NCI-H146 treated with DMSO at 0.1 percent for 48 hours (cell line): ENCODE data around the gene CALD1.
"Not testable (repeated sequence)": the region's sequence is repeated elsewhere in the genome, so short reads cannot be mapped to it uniquely, and the experiment has no call there.

Experiments used
- DNase-seq: peaks from one replicate; lab custom pipeline; 2025; ENCODE audit not compliant: unreplicated experiment; lab: John Stamatoyannopoulos, UW

CALD1 gene

DNA sequence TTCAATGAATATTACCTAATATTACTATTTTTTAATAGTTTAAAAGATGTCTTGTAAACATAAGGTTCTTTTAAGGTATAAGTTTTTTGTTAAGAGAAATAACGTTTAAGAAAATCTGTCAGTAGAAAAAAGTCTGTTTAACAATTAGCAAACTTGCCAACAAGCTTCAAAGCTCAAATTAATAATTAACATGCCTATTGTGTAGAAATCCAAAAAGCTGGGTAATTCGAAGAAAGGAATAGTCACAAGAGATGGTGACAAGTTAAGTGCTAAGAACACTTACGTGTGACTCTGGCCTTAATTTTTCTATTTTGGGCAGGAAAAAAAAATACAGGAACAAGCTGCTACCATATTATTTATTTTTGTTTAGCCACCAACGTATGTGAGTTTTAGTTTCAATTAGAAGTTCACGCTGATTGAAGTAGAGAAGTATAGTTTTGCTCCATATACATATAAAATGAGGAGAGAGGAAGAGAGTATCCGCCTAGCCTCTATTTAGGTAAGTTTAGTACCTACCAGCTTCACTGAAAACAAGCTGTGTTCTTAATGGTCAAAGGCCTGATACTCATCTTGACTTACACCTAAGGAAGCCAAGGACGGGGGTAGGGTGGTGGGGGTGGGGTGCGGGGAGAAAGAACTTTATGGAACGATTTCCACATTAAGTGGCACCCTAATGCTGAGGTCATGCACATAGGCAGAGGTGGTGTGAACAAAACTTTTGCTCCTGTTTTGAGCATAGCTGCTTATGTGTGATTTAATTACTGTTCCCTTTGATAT, 163.4 kb downstream of the CALD1 start:
- no peak for DNase-seq

- peak; percentile 1 for DNase-seq
Measured at GRCh38 chr7:134943785-134944400, 164.5 kb downstream of the CALD1 start.

- DNase-seq = no peak
Measured at GRCh38 chr7:134945691-134946090, 166.3 kb downstream of the CALD1 start.

DNA sequence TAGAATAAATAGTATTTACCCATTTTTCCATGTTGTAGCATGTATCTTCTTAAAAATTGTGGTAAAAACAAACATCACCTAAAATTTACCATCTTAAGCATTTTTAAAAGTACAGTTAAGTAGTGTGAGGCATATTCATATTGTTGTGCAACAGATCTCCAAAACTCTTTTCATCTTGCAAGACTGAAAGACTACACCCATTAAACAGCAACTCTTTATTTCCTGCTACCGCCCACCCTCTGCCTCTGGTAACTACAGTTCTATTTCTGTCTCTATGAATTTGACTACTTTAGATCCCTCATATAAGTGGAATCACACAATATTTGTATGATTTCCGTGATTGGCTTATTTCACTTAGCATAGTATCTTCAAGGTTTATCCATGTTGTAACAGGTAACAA, 166.8 kb downstream of the CALD1 start:
- no peak for DNase-seq

GRCh38 chr7:134947329-134947728, 167.9 kb downstream of the CALD1 start:
- DNase-seq = no peak

GRCh38 chr7:134947831-134948230, 168.4 kb downstream of the CALD1 start:
- DNase-seq = no peak

GRCh38 chr7:134948246-134948645, 168.8 kb downstream of the CALD1 start:
- no peak for DNase-seq

GRCh38 chr7:134948736-134949135, 169.3 kb downstream of the CALD1 start:
- DNase-seq = no peak

DNA sequence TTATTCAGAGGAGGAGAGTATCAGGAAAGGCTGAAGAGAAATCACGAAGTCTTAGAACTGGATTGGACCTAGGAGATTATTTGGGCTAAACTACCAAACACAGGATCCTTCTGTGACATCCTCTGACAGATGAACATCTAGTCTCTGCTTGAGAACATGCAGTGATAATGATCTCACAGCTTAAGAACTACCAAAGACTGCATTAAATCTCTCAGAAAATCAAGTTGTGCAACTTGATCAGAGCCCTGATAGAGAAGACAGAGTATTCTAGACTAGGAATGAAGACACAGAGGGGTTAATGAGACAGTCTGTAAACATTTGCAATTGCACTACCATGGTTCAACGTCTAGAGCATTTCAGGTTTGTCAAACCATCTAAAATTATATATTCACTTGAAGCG, 169.7 kb downstream of the CALD1 start:
- DNase-seq = no peak

GRCh38 chr7:134954197-134955082, 175.0 kb downstream of the CALD1 start:
- DNase-seq = no peak

DNA sequence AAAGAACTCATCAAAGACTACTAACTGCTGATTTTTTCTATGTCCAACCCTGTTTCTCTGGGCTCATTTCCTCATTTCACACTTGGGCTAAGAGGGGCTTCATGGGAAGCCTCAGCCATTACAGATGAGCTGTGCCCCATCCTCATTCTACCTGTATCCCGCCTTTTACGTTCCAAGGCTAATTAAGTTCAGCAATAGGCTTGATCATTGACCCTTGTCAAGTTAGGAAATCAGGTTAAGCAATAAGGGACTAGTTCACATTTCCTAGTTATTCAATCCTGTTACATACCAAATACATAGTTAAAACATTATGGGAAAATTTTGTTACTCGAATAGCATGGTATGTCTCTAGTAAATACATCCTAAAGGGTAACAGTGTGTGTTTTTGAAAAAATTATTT, 177.6 kb downstream of the CALD1 start:
- DNase-seq = no peak

DNA sequence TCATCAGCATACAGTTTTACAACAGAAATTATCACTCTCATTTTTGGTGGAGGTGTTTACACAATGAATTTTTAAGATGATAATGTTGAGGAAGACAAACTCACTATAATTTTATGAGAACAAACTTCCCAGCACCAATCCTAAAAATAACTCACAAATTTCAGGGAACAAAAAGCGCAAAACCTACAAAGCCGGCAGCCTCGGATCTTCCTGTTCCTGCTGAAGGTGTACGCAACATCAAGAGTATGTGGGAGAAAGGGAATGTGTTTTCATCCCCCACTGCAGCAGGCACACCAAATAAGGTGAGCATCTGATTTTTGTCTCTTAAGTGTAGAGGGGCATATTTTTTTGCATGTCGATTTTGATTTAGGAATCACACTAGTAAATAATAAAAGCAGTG, 180.4 kb downstream of the CALD1 start:
- DNase-seq = no peak

DNA sequence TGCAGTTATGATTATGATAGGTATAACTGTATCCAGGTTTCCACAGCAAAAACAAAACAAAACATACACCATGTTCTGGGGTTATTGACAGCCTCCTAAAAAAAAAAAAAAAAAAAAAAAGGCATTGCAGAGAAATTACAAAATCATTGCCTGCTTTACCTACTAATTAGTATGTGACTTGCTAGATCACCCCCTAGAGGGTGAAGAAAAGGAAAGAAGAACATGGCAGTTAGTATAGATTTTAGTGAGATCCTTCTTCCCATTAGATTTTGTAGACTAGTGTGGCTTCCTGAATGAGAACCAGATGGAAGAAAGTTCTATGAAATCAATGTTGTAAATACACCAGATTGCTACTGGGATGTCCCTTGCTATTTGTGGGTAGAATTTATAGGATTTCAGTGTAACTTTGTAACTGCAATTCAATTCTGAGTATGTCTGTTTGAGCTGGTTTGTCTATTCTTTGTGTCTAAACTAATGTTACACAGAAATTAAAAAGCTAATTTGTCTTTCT, 182.9 kb downstream of the CALD1 start:
- no peak for DNase-seq

GRCh38 chr7:134963036-134963435, 183.6 kb downstream of the CALD1 start:
- DNase-seq = no peak

- DNase-seq = no peak
Measured at GRCh38 chr7:134966691-134967090, 187.3 kb downstream of the CALD1 start.

DNA sequence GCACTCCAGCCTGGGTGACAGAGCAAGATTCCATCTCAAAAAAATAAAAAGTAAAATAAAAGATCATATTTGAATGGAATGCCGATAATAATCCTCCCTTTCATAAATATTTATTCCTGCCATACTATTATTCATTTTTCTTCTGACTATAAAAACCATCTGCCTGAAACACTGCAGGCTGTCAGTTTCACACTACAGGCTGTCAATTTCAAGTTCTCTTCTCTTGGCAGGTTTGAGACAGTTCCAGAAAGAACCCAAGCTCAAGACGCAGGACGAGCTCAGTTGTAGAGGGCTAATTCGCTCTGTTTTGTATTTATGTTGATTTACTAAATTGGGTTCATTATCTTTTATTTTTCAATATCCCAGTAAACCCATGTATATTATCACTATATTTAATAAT, 188.7 kb downstream of the CALD1 start:
- no peak for DNase-seq

- DNase-seq = not testable (repeated sequence)
Measured at GRCh38 chr7:134981645-134982044, 202.2 kb downstream of the CALD1 start.

DNA sequence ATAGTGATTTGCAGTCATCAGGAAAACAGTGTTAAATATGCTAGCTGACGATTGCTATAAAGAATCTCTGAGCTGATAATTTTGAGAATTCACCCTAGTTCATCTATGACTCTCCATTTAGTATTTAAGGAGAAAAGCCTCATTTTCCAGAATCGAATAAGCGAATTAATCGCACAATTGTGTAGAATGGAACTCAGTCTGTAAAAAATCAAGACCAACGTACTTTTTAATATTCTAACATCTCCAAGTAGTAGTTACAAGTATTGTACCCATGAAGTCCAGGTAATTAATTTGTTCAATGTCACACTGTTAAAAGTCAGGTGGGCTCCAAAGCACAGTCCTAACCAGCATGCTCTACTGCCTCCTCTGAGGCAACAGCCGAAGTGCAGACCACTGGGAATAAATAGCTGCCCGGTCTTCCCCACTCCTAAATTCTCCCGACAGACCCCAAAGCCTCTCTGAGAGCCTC, 206.5 kb downstream of the CALD1 start:
- DNase-seq = no peak

DNA sequence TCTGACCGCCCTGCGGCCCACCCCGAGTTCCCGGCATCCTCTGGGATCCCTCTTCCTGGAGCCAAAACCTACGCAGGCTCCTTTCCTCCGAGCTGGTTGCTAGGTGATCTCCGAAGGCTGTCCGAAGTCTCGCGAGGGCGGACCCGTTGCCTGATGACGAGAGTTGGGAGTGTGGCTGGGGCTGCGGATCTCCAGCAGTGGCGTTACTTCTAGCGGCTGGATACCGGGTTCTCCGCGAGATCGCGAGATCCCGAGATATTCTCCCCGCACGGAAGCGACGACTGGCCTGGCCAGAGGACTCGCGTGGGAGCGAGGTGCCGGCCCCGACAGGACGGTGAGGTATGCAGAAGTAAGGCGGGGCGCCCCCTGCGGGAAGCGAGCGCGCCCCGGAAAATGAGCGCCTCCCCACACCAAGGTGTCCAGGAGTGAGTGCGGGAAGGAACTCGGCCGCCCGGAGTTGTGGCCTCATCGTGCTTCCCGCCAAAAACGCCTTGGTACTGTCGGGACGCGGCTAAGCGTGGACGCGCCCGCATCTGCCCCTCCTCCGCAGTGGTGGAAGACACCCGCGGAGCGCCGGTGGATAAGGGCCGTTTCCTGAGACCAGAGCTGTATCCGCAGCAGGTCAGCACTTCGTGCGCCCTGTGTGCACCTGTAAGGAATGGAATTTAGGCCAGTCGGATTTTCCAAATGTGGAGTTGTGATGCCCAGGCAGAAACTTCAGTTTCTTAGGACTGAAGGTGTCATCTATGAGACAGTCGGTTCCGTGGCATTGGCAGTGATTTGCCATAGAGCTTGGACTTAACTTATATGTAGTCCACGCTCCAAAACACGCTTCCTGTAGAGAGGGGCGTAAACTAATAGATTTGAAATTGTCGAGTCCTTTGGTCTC, 207.2 kb downstream of the CALD1 start, which contains the start of gene AGBL3:
Gene AGBL3 (plus strand): TSS at position 146 of the 889 bp plus-strand sequence. CDS start 1,426 bp downstream, outside the sequence.
- peak; percentile 86 for DNase-seq

DNA sequence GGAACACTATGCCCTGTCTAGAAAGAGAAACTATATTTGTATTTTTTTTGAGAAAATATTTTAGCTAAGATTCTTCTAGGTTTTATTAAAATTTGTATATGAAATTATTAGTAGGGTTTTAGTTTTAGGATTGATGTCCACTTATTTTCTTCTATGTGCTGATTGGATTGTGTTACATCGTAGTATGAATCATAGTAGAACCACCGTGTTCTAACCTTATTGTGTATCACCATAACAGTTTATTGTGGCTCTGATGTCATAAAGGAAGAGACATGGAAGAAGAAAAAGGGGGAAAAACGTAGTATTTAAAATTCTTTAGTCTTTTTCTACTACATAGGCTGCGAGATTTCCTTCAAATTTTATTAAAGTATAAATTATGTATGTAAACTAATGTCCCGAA, 208.7 kb downstream of the CALD1 start:
- no peak for DNase-seq
